Right lobe of liver (tissue), 6 donors: ENCODE results near the gene TMEM134. TPM values are rescaled to one million over a fixed set of nuclear protein-coding genes. Genes with fewer than 3 reads are reported as not detected.
A peak's percentile ranks its signal among the peaks of the same experiment; 100 is the strongest.

Experiments used
- ATAC-seq, 4 donors: fragments of 200-7000 bp; cut with Tn5 transposase; one replicate each; pipeline ENCODE4 v1.9.1; 2020; ENCODE audit warnings: mild to moderate bottlenecking in 4 of 4, moderate library complexity in 4 of 4
- DNase-seq, 3 donors: peaks; one replicate each; pipeline ENCODE4 v3.0.0-alpha.2; 2020
- H3K27ac ChIP-seq, 3 donors: fragments of 200-600 bp; one replicate each; pipeline ENCODE4 v1.8.0; 2022
- H3K27me3 ChIP-seq, 2 donors: fragments of 200-600 bp; one replicate each; pipeline ENCODE4 v1.8.0; 2022
- H3K36me3 ChIP-seq, 4 donors: fragments of 200-600 bp; sonication (generic) in 1 of 4; one replicate each; pipeline versions ENCODE4 v1.5.1 to v1.8.0; 2017 to 2022; ENCODE audit warnings: control low read depth in 1 of 4
- H3K4me1 ChIP-seq, 4 donors: fragments of 200-600 bp; sonication (generic) in 1 of 4; one replicate each; pipeline versions ENCODE4 v1.5.1 to v1.8.0; 2017 to 2022; ENCODE audit warnings: control low read depth in 1 of 4
- H3K4me3 ChIP-seq, 3 donors: fragments of 200-600 bp; one replicate each; pipeline ENCODE4 v1.8.0; 2022
- H3K9me3 ChIP-seq, 4 donors: fragments of 200-600 bp; sonication (generic) in 1 of 4; one replicate each; pipeline versions ENCODE4 v1.5.1 to v1.8.0; 2017 to 2022; ENCODE audit warnings: control low read depth in 1 of 4
- CTCF ChIP-seq, 4 donors: fragments of 200-600 bp in 3 of 4; fragments of 450-650 bp in 1 of 4; IDR thresholded peaks; one replicate each; pipeline versions ENCODE4 v1.5.1 to v1.8.0; 2016 to 2022; ENCODE audit warnings: antibody characterized with exemption in 4 of 4, mild to moderate bottlenecking in 2 of 4
- POLR2A ChIP-seq: fragments of 450-650 bp; IDR thresholded peaks from one replicate; pipeline ENCODE4 v1.6.1; 2017; ENCODE audit warnings: antibody characterized with exemption, mild to moderate bottlenecking
- WGBS: methylation state at CpG from one replicate; pipeline ENCODE4 v1.1.6; 2018; ENCODE audit warnings: low coverage, low lambda C conversion rate; ENCODE audit not compliant: insufficient coverage; ENCODE audit errors: missing lambda C conversion rate; 5-methylcytosine and 5-hydroxymethylcytosine counted together
- intact Hi-C, 2 donors: fragments of 100-400 bp; cut with DNase I; formaldehyde crosslinking; loops; one replicate each; pipeline versions ENCODE4 v1.11.2 to v1.14.1; 2022
- total RNA-seq, 6 experiments: library from RNA; depleted of rRNA in 2 of 6; stranded (reverse); fragments of >200 nt in 2 of 6; fragmentation: NEBNext Ultra II Directional in 3 of 6; extraction: Animal tissue kit (Norgen Biotek cat#: 25700) in 3 of 6; gene quantifications; one replicate each; pipeline versions ENCODE4 v1.1.0 to v1.2.4, GENCODE V29; 2016 to 2023
- donor health status: DM: no; HTN: yes; CAD: no.
- donor health status: DM: no; HTN: no; CAD: no.
- donor health status: DM: no; HTN: no; CAD: no.
- donor health status: DM: no; HTN: yes; CAD: no.
- donor health status: DM: no; HTN: yes; CAD: no.

TMEM134 gene
- total RNA-seq, 6 experiments from 2014 or later: 29.1 to 133 (median 40.9) TPM

DNA sequence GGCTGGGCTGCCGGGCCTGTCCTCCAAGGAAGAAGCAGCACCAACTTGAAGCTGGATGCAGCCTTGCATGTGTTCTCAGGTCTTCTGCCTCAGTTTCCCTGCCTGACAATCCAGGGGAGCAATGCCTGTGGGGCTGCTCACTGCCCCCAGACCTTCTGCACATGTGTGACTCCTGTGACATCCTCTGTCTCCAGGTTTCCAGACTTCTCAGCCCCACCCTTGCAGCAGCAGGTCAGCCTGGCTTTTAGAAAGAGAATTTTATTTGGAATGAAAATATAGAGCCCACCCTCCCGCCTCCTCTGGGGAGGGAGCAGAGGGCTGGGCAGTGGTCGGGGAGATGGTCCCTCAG is 31.3 kb downstream of the TMEM134 start:
- no peak overlapping the region for H3K27ac ChIP-seq
- peaks cover 0 to 7% (median 0%) of the 10 kb centered on the region in 4 donors for H3K4me1 ChIP-seq
- intact Hi-C loops: no loop called here
- no peaks in the 10 kb centered on the region for H3K27me3 ChIP-seq
- ATAC-seq (no peak), DNase-seq (no peak)
- H3K9me3 ChIP-seq: no peaks in the 10 kb centered on the region
- H3K4me3 ChIP-seq: peak overlapping the region in 2 of 3 donors; percentile 11 to 27
- peaks cover 0 to 33% (median 8%) of the 10 kb centered on the region in 4 donors for H3K36me3 ChIP-seq
- TF ChIP-seq POLR2A: no peak
- TF ChIP-seq CTCF (IDR thresholded peaks at IDR 0.05): no peak
- 42% methylated on average over 2 of the region's 3 CpGs for WGBS

- Histone ChIP-seq H3K4me1 (peaks cover 0 to 2% (median 0%) of the 10 kb centered on the region in 4 donors), H3K9me3 (no peaks in the 10 kb centered on the region), H3K36me3 (peaks cover 0 to 38% (median 11%) of the 10 kb centered on the region in 4 donors), H3K27me3 (no peaks in the 10 kb centered on the region), H3K27ac (no peak within 1 kb of the TSS), H3K4me3 (peak within 1 kb of the TSS in 2 of 3 donors; percentile 11 to 27)
- no peak for TF ChIP-seq POLR2A
- DNase-seq (peak in 1 of 3 donors; percentile 35), ATAC-seq (peak; percentile 3 to 30 (median 12))
- 65% methylated on average over 8 of the region's 26 CpGs for WGBS
- intact Hi-C loops: no loop called here
Measured at GRCh38 chr11:67437082-67437808, 31.8 kb downstream of the TMEM134 start, which contains the start of gene PTPRCAP. TSS of gene PTPRCAP (minus strand) at chr11:67437682. CDS start at chr11:67437619, 63 bp downstream.

GRCh38 chr11:67436459-67437081 is 32.5 kb downstream of the TMEM134 start:
- Histone ChIP-seq H3K9me3 (no peaks in the 10 kb centered on the region), H3K36me3 (peaks cover 0 to 43% (median 11%) of the 10 kb centered on the region in 4 donors), H3K27me3 (no peaks in the 10 kb centered on the region), H3K4me1 (no peaks in the 10 kb centered on the region), H3K27ac (no peak overlapping the region), H3K4me3 (peak overlapping the region in 1 of 3 donors; percentile 27)
- no peak for DNase-seq
- intact Hi-C loops: no loop called here
- WGBS: 38% methylated on average over 6 of the region's 6 CpGs
- ATAC-seq: peak; percentile 3 to 21 (median 14)
- TF ChIP-seq CTCF (IDR thresholded peaks at IDR 0.05) (no peak), POLR2A (no peak)

GRCh38 chr11:67435727-67436458 is 33.2 kb downstream of the TMEM134 start:
- Histone ChIP-seq H3K27ac (no peak overlapping the region), H3K4me1 (no peaks in the 10 kb centered on the region), H3K27me3 (no peaks in the 10 kb centered on the region), H3K36me3 (peaks cover 0 to 47% (median 11%) of the 10 kb centered on the region in 4 donors), H3K4me3 (no peak overlapping the region), H3K9me3 (no peaks in the 10 kb centered on the region)
- TF ChIP-seq POLR2A (no peak), CTCF (IDR thresholded peaks at IDR 0.05) (no peak)
- intact Hi-C loops: no loop called here
- ATAC-seq (no peak), DNase-seq (no peak)
- 75% methylated on average over 9 of the region's 38 CpGs for WGBS
